Neural crest cell (in vitro differentiated cells): Measurements from ENCODE around the gene OTUB2. TPM values are rescaled to one million over a fixed set of nuclear protein-coding genes. Genes with fewer than 3 reads are reported as not detected.

ENCODE experiments used
- DNase-seq: peaks from one replicate; pipeline ENCODE4 v3.0.0; 2021; ENCODE audit warnings: low read depth, mixed read lengths, low spot score
- H3K27ac Mint-ChIP-seq: one replicate; pipeline ENCODE4 v1.8.0; 2021; ENCODE audit warnings: mild to moderate bottlenecking, mixed read lengths; ENCODE audit not compliant: unreplicated experiment
- H3K27me3 Mint-ChIP-seq: 2 replicates; pipeline ENCODE4 v1.8.0; 2021; ENCODE audit warnings: low read depth, mild to moderate bottlenecking, mixed read lengths
- H3K36me3 Mint-ChIP-seq: 2 replicates; pipeline ENCODE4 v1.8.0; 2021; ENCODE audit warnings: low read depth, mild to moderate bottlenecking, mixed read lengths
- H3K4me1 Mint-ChIP-seq: 2 replicates; pipeline ENCODE4 v1.8.0; 2021; ENCODE audit warnings: mixed read lengths
- H3K4me3 Mint-ChIP-seq: one replicate; pipeline ENCODE4 v1.8.0; 2021; ENCODE audit warnings: mild to moderate bottlenecking, mixed read lengths
- H3K9me3 Mint-ChIP-seq: 2 replicates; pipeline ENCODE4 v1.8.0; 2021; ENCODE audit warnings: mixed read lengths
- CTCF ChIP-seq: fragments of 200-600 bp; sonication (generic); conservative IDR thresholded peaks from 2 replicates; pipeline ENCODE4 v1.5.0; 2021; ENCODE audit warnings: antibody characterized with exemption, mild to moderate bottlenecking
- total RNA-seq: library from RNA; stranded (reverse); gene quantifications from 2 replicates; pipeline ENCODE4 v1.2.1, GENCODE V29; 2021

Gene OTUB2
- total RNA-seq, 1 donor from 2014 or later, result 4.4 TPM

GRCh38 chr14:93991649-93992048, 34.5 kb upstream of the OTUB2 start:
- H3K4me3 Mint-ChIP-seq, result no peak overlapping the region

GRCh38 chr14:93993382-93993781, 32.8 kb upstream of the OTUB2 start:
- Mint-ChIP-seq H3K4me3 (no peak overlapping the region), H3K36me3 (no peaks in the 10 kb centered on the region), H3K27ac (no peak overlapping the region), H3K9me3 (no peaks in the 10 kb centered on the region), H3K4me1 (peaks cover 16% of the 10 kb centered on the region), H3K27me3 (no peaks in the 10 kb centered on the region)
- DNase-seq, result no peak
- no peak for TF ChIP-seq CTCF

More at GRCh38 chr14:93991649-93992048, 34.5 kb upstream of the OTUB2 start:
- no peaks in the 10 kb centered on the region for H3K27me3 Mint-ChIP-seq
- H3K27ac Mint-ChIP-seq, result no peak overlapping the region
- H3K36me3 Mint-ChIP-seq, result no peaks in the 10 kb centered on the region
- DNase-seq, result no peak
- no peaks in the 10 kb centered on the region for H3K9me3 Mint-ChIP-seq
- TF ChIP-seq CTCF, result no peak
- peaks cover 18% of the 10 kb centered on the region for H3K4me1 Mint-ChIP-seq

GRCh38 chr14:93994919-93995682, 31.0 kb upstream of the OTUB2 start:
- Mint-ChIP-seq H3K9me3 (no peaks in the 10 kb centered on the region), H3K27me3 (no peaks in the 10 kb centered on the region), H3K36me3 (no peaks in the 10 kb centered on the region), H3K4me3 (no peak overlapping the region), H3K27ac (no peak overlapping the region), H3K4me1 (peaks cover 7% of the 10 kb centered on the region)
- TF ChIP-seq CTCF, result no peak
- DNase-seq, result no peak

GRCh38 chr14:93996130-93996695, 29.9 kb upstream of the OTUB2 start:
- H3K27ac Mint-ChIP-seq, result no peak overlapping the region
- no peaks in the 10 kb centered on the region for H3K27me3 Mint-ChIP-seq
- no peak overlapping the region for H3K4me3 Mint-ChIP-seq
- no peak for TF ChIP-seq CTCF
- DNase-seq, result no peak
- no peaks in the 10 kb centered on the region for H3K9me3 Mint-ChIP-seq
- no peaks in the 10 kb centered on the region for H3K36me3 Mint-ChIP-seq
- H3K4me1 Mint-ChIP-seq, result no peaks in the 10 kb centered on the region

- Mint-ChIP-seq H3K4me1 (peaks cover 7% of the 10 kb centered on the region), H3K4me3 (no peak within 1 kb of the TSS), H3K27me3 (peaks cover 7% of the 10 kb centered on the region), H3K36me3 (no peaks in the 10 kb centered on the region), H3K27ac (no peak within 1 kb of the TSS), H3K9me3 (no peaks in the 10 kb centered on the region)
- no peak for DNase-seq
- TF ChIP-seq CTCF, result no peak
Measured at GRCh38 chr14:93997082-93997481, 29.1 kb upstream of the OTUB2 start, which contains the start of gene CCDC197. TSS of gene CCDC197 (plus strand) at chr14:93997301. CDS start at chr14:93998132, 831 bp downstream.
